ENCODE measurements around the gene ZNF628.

- TF ChIP-seq RFX5 (IDR thresholded peaks at IDR 0.05; ENCODE audit: borderline replicate concordance, low read depth, low read length) (no peak), YY1 (IDR thresholded peaks at IDR 0.05; ENCODE audit: low read depth, low read length) (no peak), USF2 (IDR thresholded peaks at IDR 0.05; ENCODE audit: low read length) (no peak), CTCF (IDR thresholded peaks at IDR 0.05; ENCODE audit: control extremely low read depth in 1 of 3, insufficient read depth in 1 of 3, low read depth in 1 of 3, low read length in 3 of 3) (no peak), POU5F1 (IDR thresholded peaks at IDR 0.05; ENCODE audit: low read depth, low read length) (no peak), POLR2AphosphoS5 (IDR thresholded peaks at IDR 0.05; ENCODE audit: low read depth, low read length) (no peak), SIN3A (conservative IDR thresholded peaks at IDR 0.05 in 1 of 2, IDR thresholded peaks at IDR 0.05 in 1 of 2; ENCODE audit: low read depth in 1 of 2, low read length in 2 of 2) (no peak), TAF1 (IDR thresholded peaks at IDR 0.05; ENCODE audit: low read depth, low read length) (no peak), ATF3 (IDR thresholded peaks at IDR 0.05; ENCODE audit: insufficient read depth, low read depth, low read length) (no peak), POLR2A (IDR thresholded peaks at IDR 0.05; ENCODE audit: control extremely low read depth in 1 of 2, low read depth in 2 of 2, low read length in 2 of 2) (no peak), KDM5A (IDR thresholded peaks at IDR 0.05; ENCODE audit: low read length) (no peak)
Observed at GRCh38 chr19:55471266-55471665, 5.2 kb upstream of the ZNF628 start.
